ENCODE measurements around the gene OTOR.

GRCh38 chr20:16710781-16711180, 37.4 kb upstream of the OTOR start:
- TF ChIP-seq CTCF (IDR thresholded peaks at IDR 0.05; ENCODE audit: low read depth, low read length): no peak
- no peak for TF ChIP-seq POLR2A (IDR thresholded peaks at IDR 0.05; ENCODE audit: extremely low read depth, insufficient read length)

Data from NB4 (cell line).